Measurements from ENCODE around the gene CDCA3.

GRCh38 chr12:6894321-6894720 is 43.2 kb upstream of the CDCA3 start:
- TF ChIP-seq, protein P1, sequence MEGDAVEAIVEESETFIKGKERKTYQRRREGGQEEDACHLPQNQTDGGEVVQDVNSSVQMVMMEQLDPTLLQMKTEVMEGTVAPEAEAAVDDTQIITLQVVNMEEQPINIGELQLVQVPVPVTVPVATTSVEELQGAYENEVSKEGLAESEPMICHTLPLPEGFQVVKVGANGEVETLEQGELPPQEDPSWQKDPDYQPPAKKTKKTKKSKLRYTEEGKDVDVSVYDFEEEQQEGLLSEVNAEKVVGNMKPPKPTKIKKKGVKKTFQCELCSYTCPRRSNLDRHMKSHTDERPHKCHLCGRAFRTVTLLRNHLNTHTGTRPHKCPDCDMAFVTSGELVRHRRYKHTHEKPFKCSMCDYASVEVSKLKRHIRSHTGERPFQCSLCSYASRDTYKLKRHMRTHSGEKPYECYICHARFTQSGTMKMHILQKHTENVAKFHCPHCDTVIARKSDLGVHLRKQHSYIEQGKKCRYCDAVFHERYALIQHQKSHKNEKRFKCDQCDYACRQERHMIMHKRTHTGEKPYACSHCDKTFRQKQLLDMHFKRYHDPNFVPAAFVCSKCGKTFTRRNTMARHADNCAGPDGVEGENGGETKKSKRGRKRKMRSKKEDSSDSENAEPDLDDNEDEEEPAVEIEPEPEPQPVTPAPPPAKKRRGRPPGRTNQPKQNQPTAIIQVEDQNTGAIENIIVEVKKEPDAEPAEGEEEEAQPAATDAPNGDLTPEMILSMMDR (IDR thresholded peaks at IDR 0.05), result no peak
- no peak for TF ChIP-seq POLR2A (IDR thresholded peaks at IDR 0.05)
